GM15510 (cell line): ENCODE measurements around the gene GPR146.

Experiments used
- POLR2A ChIP-seq: IDR thresholded peaks from 3 replicates; pipeline ENCODE4 v1.6.1; 2011; ENCODE audit warnings: borderline replicate concordance; ENCODE audit not compliant: insufficient read length; ENCODE audit errors: extremely low read depth

The GPR146 gene

DNA sequence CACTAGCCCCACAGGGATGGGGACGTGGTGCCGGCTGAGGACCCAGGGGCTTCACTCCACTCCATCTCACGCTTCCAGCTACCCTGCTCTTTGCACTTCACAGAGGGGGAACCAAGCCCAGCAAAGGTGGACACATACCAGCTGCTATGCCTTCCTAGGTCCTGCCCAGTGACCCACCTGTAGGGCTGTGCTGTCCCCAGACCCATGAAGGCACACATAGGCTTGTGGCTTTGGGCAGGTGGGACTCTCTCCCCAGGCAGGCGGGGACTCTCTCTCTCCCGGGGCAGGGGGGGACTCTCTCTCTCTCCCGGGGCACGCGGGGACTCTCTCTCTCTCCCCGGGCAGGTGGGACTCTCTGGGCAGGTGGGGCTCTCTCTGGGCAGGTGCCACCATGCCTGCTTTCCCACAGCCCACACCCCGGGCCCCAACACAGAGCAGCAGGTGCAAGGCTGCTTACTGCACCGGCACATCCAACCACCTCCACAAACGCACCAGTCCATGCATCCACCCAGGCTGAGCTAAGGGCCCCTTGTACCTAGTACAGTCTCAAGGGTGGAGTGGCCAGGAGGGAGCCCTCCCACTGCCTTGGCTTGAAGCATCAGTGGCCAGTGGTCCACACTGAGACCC, 13.8 kb upstream of the GPR146 start:
- no peak for TF ChIP-seq POLR2A

DNA sequence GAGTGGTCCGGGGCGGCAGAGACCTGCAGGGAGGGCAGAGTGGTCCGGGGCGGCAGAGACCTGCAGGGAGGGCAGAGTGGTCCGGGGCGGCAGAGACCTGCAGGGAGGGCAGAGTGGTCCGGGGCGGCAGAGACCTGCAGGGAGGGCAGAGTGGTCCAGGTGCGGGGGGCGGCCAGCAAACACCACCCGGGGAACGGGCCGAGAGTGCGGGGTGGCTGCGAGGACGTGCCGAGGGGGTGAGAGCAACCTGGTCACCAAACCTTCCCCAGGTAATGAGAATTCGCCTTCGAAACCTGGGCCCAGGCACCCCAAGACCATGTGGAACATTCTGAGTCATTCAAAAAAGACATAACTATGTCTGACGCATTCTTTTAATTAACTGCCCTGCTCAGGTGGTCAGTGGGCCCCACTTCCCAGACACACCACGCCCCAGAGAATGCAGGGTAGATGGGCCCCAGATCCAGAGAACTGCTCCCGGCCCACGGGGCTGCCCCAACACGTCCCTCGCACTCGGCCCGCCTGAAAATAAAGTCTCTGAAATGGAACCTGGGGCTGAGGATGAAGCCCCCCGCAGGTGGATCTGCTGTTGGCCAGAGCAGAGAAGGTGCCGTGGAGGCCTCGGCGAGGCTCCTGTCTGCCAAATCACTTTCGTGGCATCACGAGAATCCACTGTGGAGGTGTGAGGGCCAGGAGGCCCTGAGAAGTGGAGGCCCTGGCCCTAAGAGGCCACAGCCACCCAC, 12.5 kb upstream of the GPR146 start:
- no peak for TF ChIP-seq POLR2A

DNA sequence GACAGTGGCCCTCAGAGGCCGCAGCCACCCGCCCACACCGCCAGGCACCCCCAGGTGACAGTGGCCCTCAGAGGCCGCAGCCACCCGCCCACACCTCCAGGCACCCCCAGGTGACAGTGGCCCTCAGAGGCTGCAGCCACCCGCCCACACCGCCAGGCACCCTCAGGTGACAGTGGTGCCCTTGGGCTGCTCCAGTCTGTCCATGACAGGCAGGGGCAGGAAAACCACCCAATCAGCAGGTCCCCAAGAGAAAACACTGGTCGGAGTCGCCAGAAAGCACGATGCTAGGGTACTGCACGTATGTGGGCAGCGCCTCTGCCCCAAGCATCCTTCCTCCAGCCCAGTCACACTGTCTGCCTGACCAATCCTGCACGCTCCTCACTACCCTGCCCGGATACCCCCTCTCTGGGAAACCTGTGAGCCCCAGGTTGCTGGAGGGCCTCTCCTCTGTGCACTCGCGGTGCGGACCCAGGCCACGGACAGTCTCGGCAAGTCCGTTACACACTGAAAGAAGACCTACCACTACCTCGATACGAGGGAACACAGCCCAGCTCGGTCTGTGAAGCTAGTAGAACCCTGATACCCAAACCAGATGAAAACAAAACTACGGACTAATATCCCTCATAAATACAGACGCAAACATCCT, 11.7 kb upstream of the GPR146 start:
- no peak for TF ChIP-seq POLR2A

DNA sequence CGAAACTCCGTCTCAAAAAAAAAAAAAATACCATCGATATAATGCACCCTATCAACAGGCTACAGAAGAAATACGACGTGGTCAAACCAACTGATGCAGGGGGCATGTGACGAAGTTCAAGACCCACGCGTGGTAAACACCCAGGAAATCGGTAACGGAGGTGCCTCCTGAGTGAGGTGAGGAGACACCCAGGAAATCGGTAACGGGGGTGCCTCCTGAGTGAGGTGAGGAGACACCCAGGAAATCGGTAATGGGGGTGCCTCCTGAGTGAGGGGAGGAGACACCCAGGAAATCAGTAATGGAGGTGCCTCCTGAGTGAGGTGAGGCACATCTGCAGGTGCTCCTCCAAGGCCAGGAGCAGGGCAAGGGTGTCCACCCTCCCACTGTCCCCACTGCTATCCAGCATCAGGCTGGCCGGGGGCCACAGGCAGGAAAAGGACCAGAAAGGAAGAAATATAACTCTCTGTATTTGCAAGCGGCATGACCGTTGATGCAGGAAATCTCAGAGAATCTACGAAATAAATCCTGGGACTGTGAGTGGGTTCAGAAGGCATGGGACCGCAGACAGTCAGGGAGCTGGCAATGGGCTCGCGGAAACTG, 10.7 kb upstream of the GPR146 start:
- TF ChIP-seq POLR2A: no peak

DNA sequence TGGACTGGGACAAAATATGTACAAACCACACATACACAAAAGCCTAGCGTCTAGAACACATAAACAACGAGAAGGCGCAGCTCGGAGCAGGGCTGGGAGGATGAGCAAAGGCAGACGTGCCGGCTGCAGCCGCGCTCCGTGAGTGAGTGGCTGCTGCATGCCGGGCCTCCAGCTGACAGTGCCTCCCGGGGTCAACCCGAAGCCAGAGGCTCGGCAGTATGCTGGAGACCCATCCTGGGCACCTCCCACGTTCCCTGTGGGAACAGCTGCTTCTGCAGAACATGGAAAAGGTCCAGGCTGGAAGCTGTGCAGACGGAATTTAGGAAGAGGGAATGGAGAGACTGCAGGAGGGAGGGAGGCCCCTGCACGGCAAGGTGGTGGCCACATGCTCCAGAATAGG, 3.6 kb upstream of the GPR146 start:
- no peak for TF ChIP-seq POLR2A

DNA sequence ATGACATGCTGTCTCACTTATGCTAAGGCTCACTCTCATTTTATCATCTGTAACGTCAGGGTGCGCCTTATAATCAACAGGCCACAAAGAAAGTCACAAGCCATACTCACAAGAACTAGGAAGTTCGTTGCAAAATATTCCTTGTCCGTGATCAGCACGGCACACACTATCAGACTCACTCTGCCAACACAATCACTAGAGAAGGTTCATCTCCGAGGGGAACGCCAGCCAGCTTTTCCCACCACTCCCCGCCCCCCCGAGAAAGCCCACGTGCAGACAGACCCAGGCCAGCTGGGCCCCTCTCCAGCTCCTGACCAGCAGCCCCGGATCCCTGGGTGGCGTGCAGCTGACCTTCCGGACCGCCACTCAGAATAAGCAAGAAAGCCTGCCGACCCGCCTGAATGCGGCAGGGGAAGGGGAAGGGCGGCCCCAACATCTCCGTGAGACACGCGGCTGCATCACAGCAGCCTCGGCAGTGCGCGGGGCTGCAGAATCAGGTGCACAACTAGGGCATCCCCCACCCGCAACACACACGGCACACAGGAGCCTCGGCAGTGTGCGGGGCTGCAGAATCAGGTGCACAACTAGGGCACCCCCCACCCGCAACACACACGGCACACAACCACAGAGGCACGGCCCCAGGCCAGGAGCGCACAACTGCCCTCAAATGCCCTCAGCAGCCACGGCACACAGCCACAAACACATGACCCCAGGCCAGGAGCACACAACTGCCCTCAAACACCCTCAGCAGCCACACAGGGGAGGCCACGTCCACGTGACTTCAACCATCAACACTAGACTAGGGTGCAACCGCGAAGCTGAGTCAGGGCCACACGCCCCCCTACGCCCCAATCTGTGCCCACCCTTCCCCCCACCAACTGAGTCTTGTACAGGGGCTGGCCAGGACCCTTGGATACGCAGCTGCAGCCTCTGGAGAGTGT, 2.5 kb upstream of the GPR146 start:
- no peak for TF ChIP-seq POLR2A

DNA sequence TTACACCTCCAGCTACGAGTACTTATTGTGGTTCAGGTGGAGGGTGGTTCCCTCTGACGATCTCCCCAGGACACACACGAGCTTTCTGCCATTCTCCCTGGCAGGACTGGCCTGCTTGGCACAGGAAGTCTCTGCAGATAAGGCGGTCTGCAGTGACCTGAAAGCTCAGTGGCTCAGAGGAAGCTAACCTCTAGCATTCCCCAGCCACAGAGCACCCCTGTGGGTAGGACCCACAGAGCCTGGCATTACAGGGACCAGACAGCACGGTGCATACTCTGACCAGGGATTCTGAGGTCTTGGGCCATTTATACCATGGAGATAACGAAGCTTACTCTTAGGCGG, 1.9 kb upstream of the GPR146 start:
- TF ChIP-seq POLR2A: no peak

DNA sequence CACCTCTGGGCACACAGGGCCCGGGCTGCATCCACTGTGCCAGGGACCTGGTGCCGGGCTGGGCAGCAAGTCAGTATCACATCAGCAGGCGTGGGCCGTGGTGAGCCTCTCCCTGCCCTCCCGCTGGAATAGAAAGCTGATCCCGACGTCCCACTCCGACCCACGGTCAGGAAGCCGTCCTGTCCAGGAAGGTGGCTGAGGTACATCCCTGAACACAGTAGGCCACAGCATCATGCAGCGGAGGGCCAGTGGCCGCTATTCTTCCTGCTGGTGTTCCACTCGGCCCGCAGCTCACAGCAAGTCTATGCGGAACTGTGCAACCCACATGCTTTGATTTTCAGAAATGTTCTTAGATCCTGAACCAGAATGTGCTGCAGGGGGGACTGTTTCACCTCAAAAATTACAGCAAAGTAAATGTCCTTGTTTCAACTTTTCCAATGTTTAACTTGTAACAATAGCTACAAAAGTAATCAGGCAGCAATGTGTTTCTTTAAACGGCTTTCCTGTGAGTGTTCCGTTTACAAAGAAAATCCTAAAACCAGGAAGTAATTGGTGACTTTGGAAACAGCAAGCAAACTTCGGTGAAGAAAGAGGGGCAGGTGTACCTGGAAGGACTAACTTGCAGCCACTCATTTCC, 676 bp upstream of the GPR146 start:
- no peak for TF ChIP-seq POLR2A

DNA sequence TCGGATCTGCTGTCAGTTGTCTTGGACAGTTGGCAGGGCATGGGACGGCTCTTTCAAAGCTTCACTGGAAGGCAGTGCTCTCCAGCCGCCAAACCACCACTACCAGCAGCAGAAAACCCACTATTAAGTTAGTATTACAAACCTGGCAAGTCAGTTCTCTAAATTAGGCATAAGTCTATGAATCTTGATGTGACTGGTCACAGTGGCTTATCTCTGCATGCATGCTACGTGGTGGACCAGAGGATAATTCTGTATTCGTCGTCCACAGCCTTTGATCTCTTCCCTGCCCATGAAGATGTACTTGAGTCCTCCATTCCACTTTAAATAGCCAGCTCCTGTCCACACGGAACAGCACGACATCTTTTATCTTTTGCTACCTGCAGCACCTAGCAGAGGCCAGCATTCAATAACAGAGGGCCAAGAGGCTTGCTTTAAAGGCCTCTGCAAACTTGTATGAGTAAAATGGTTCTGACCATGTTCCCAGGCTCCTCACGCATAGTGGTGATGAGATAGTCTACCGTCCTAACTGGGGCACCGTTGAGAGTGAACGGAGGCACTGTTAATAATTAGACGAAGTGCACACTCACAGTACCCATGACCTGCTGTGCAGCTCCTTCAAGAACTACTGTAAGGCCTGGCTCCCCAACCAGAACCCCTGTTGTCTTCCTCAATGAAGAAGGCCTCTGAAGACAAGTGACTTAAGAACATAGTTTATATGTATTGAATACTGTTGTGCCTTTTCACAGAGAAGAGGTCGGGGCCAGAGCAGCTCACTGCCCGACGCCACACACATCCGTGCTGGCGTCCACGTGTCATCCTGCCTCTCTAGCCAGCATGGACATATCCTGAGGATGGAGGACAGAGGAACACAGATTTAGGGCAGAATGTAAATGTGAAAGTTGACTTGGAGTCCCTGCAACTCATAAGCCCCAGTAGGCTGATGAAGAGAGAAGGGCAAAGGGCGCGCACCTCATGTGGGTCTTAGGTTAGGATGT, 1.0 kb downstream of the GPR146 start:
- no peak for TF ChIP-seq POLR2A

DNA sequence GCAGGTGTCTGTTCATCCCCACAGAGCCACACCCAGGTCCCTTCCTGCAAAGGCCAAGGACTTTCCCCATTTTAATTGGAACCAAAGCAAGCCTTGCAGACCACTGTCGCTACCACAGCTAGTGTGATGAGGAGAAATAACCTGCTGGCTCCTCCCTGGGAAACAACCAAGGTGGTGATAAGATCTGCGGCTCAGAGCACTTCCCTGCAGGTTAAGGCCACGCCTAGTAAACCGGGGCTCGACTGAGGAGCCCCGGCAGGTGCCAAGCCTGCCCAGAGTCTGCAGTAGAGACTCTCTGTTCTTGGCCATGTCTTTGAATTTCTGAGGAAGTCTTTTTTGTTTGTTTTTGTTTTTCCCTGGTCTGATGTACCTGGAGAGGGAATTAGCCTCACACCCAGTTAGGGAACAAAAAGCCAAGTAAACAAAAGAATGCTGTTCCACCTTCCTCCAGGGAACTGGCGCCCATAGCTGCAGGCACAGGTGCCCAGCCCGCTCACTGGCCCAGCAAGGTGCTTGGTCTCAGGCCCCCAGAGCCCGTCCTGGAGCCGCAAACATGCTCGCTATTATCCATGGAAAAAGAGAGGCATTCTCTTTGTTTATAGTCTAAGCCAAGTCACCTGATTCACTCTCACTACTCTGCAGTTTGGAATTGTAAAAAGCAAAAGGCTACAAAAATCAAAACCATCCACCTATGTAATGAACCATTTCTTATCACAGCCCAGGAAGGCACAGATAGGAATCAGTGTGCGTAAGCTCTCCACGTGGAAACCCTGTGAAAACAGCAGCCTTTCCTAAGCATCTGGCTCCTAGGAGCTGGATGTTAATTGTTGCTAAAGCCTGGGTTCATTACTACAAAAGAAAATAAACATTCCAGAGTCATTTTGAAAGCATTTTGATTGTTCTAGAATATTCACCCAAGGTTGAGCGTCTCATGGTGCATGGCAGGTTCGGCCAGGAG, 2.7 kb downstream of the GPR146 start:
- TF ChIP-seq POLR2A: no peak

DNA sequence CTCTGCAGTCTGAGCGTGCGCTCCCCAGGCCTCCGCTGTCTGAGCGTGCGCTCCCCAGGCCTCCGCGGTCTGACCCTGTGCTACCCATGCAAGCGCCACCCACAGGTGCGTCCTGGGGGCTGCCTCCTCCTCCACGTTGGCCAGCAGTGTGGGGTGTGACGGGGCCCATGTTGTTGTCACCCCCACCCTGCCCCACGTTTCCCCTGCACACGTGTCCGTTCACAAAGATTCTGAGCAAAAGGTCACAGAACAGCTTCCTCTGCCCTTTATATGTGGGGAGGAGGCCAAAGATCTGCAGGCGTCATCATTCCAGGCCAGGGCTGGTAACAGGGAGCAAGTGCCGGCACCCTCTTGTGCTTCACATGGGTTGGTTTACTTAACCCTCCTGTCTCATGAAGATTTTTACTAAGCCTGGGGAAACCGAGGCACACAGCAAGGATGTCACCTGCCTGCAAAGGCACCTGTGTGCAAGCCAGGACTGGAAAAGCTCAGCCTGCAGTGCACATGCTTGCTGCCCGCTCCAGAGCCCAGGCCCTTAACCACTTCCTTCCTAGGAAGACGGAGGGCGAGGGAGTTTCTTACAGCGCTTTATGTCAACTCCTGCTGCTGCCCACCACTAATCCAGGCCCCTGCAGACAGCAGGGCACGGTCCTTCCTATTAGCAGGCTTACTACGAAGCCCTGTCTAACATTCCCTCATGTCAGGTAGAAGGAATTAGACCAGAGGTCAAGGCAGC, 4.8 kb downstream of the GPR146 start:
- TF ChIP-seq POLR2A: no peak

DNA sequence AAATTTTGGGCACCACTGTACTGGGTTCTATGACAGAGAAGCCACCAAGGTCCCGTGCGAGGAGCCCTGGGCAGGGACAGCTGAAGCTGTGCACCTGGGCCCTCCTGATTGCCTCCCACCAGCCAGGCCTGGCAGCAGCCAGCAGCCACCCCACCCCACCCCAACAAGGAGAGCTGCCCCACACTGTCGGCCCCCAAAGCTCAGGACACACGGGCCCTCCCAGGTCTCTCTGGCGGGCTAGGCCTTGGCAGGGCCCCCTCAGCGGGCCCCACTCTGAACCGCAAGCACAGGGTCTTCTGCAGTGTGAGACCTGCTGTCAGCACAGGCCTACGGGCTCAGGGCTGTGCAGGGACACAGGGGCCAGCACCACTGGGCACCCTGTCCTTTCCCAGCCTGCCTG, 5.5 kb downstream of the GPR146 start:
- no peak for TF ChIP-seq POLR2A
